ENCODE measurements around the gene TRIL.

The TRIL gene

GRCh38 chr7:28990200-28990960, 32.2 kb upstream of the TRIL start:
- H3K36me3 ChIP-seq (ENCODE audit: control insufficient read depth, insufficient read depth, low read length), result no peaks in the 10 kb centered on the region
- H3K27ac ChIP-seq (ENCODE audit: low read depth, low read length), result no peak overlapping the region
- no peaks in the 10 kb centered on the region for H3K27me3 ChIP-seq (ENCODE audit: insufficient read depth, low read length, poor library complexity)
- no peak overlapping the region for H3K18ac ChIP-seq (ENCODE audit: low read length)
- H4K8ac ChIP-seq (ENCODE audit: low read depth, low read length), result no peak overlapping the region
- no peak overlapping the region for H3K4me3 ChIP-seq (ENCODE audit: low read length)
- no peak overlapping the region for H3K4me2 ChIP-seq (ENCODE audit: low read length)
- no peak overlapping the region for H2BK5ac ChIP-seq (ENCODE audit: low read length)
- no peak for DNase-seq
- H3K79me2 ChIP-seq (ENCODE audit: control insufficient read depth, insufficient read depth, low read length), result no peaks in the 10 kb centered on the region
- H2AK5ac ChIP-seq (ENCODE audit: low read length), result no peak overlapping the region
- no peak overlapping the region for H2BK120ac ChIP-seq (ENCODE audit: low read depth, low read length)
- no peaks in the 10 kb centered on the region for H3K4me1 ChIP-seq (ENCODE audit: control insufficient read depth, low read depth, low read length)
- no peak overlapping the region for H2BK15ac ChIP-seq (replicated peaks; ENCODE audit: low read depth)
- no peak overlapping the region for H3K4ac ChIP-seq (ENCODE audit: low read depth, low read length)
- no peak overlapping the region for H4K5ac ChIP-seq (ENCODE audit: low read length)
- H3K79me1 ChIP-seq (ENCODE audit: low read length), result no peaks in the 10 kb centered on the region
- no peak overlapping the region for H3K23ac ChIP-seq (ENCODE audit: low read length)
- H3K56ac ChIP-seq (ENCODE audit: low read length), result no peak overlapping the region
- no peak overlapping the region for H3K9ac ChIP-seq (ENCODE audit: low read length)
- WGBS (ENCODE audit: extremely low coverage, insufficient coverage, low lambda C conversion rate), result no CpG with 5 or more reads among the region's 11 CpGs

GRCh38 chr7:28989211-28989980, 31.3 kb upstream of the TRIL start:
- Histone ChIP-seq H3K27ac (ENCODE audit: low read depth, low read length) (no peak overlapping the region), H2AK5ac (ENCODE audit: low read length) (no peak overlapping the region)
- WGBS (ENCODE audit: extremely low coverage, insufficient coverage, low lambda C conversion rate), result no CpG with 5 or more reads among the region's 6 CpGs

DNA sequence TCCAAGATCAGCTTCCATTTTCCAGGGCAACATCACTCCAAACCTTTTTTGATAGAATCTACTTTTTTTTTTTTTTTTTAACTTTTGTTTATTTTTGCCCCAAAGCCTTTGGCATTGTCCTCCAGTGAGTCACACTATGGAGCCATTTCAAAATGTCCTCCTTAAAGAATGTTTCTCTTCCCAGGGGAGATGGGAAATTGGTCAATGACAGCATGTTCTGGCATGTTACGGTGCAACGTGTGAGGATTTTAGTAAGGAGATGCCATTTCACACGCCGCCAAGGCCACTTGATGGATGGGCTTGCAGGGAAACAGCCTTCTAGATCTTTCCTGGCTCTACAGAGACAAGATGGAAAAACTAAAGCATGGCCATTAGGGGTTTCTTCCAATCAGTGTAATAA, 30.7 kb upstream of the TRIL start:
- no peaks in the 10 kb centered on the region for H3K79me2 ChIP-seq (ENCODE audit: control insufficient read depth, insufficient read depth, low read length)
- H2AK5ac ChIP-seq (ENCODE audit: low read length), result no peak overlapping the region
- no peaks in the 10 kb centered on the region for H3K4me1 ChIP-seq (ENCODE audit: control insufficient read depth, low read depth, low read length)
- H4K5ac ChIP-seq (ENCODE audit: low read length), result no peak overlapping the region
- no peak overlapping the region for H2BK5ac ChIP-seq (ENCODE audit: low read length)
- no peak overlapping the region for H3K56ac ChIP-seq (ENCODE audit: low read length)
- no peak overlapping the region for H3K4me2 ChIP-seq (ENCODE audit: low read length)
- H2BK120ac ChIP-seq (ENCODE audit: low read depth, low read length), result no peak overlapping the region
- no CpG with 5 or more reads among the region's 4 CpGs for WGBS (ENCODE audit: extremely low coverage, insufficient coverage, low lambda C conversion rate)
- H2BK15ac ChIP-seq (replicated peaks; ENCODE audit: low read depth), result no peak overlapping the region
- H3K18ac ChIP-seq (ENCODE audit: low read length), result no peak overlapping the region
- no peak overlapping the region for H3K27ac ChIP-seq (ENCODE audit: low read depth, low read length)
- no peak overlapping the region for H3K9ac ChIP-seq (ENCODE audit: low read length)
- no peak overlapping the region for H3K23ac ChIP-seq (ENCODE audit: low read length)
- H4K8ac ChIP-seq (ENCODE audit: low read depth, low read length), result no peak overlapping the region
- peak; percentile 69 for DNase-seq
- H3K79me1 ChIP-seq (ENCODE audit: low read length), result no peaks in the 10 kb centered on the region
- H3K27me3 ChIP-seq (ENCODE audit: insufficient read depth, low read length, poor library complexity), result no peaks in the 10 kb centered on the region
- H3K36me3 ChIP-seq (ENCODE audit: control insufficient read depth, insufficient read depth, low read length), result no peaks in the 10 kb centered on the region
- no peak overlapping the region for H3K4ac ChIP-seq (ENCODE audit: low read depth, low read length)
- no peak overlapping the region for H3K4me3 ChIP-seq (ENCODE audit: low read length)

More at GRCh38 chr7:28989211-28989980, 31.3 kb upstream of the TRIL start:
- no peak overlapping the region for H3K4me3 ChIP-seq (ENCODE audit: low read length)
- no peak overlapping the region for H2BK5ac ChIP-seq (ENCODE audit: low read length)
- H3K27me3 ChIP-seq (ENCODE audit: insufficient read depth, low read length, poor library complexity), result no peaks in the 10 kb centered on the region
- no peak overlapping the region for H2BK120ac ChIP-seq (ENCODE audit: low read depth, low read length)
- H3K79me1 ChIP-seq (ENCODE audit: low read length), result no peaks in the 10 kb centered on the region
- no peak overlapping the region for H3K18ac ChIP-seq (ENCODE audit: low read length)
- H3K4ac ChIP-seq (ENCODE audit: low read depth, low read length), result no peak overlapping the region
- no peaks in the 10 kb centered on the region for H3K79me2 ChIP-seq (ENCODE audit: control insufficient read depth, insufficient read depth, low read length)
- no peak overlapping the region for H4K8ac ChIP-seq (ENCODE audit: low read depth, low read length)
- no peaks in the 10 kb centered on the region for H3K4me1 ChIP-seq (ENCODE audit: control insufficient read depth, low read depth, low read length)
- no peaks in the 10 kb centered on the region for H3K36me3 ChIP-seq (ENCODE audit: control insufficient read depth, insufficient read depth, low read length)
- no peak overlapping the region for H3K23ac ChIP-seq (ENCODE audit: low read length)
- no peak overlapping the region for H3K56ac ChIP-seq (ENCODE audit: low read length)
- H3K9ac ChIP-seq (ENCODE audit: low read length), result no peak overlapping the region
- H4K5ac ChIP-seq (ENCODE audit: low read length), result no peak overlapping the region
- no peak for DNase-seq
- H3K4me2 ChIP-seq (ENCODE audit: low read length), result no peak overlapping the region
- no peak overlapping the region for H2BK15ac ChIP-seq (replicated peaks; ENCODE audit: low read depth)

GRCh38 chr7:28988091-28988490, 30.0 kb upstream of the TRIL start:
- Histone ChIP-seq H3K56ac (ENCODE audit: low read length) (no peak overlapping the region), H3K27ac (ENCODE audit: low read depth, low read length) (no peak overlapping the region)
- WGBS (ENCODE audit: extremely low coverage, insufficient coverage, low lambda C conversion rate), result no CpG with 5 or more reads among the region's 5 CpGs

DNA sequence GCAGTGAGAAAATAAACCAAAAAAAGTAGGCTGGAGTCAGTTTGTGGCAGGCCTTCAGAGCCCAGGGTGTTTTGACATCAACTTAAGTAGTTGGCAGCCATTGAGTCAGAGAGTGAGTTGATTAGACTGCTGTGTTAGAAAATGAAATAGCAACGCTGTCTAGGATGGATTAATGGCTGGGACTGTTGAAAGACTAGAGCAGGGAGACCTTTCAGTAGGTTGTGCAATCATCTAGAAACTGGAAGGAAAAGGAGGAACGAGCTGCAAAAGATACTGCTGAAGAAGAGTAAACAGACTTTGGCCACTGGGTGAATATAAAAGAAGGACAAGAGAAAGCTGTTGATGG, 28.6 kb upstream of the TRIL start:
- Histone ChIP-seq H3K4me3 (ENCODE audit: low read length) (no peak overlapping the region), H3K79me2 (ENCODE audit: control insufficient read depth, insufficient read depth, low read length) (no peaks in the 10 kb centered on the region), H2BK120ac (ENCODE audit: low read depth, low read length) (no peak overlapping the region), H3K4me2 (ENCODE audit: low read length) (no peak overlapping the region), H3K27me3 (ENCODE audit: insufficient read depth, low read length, poor library complexity) (no peaks in the 10 kb centered on the region), H3K23ac (ENCODE audit: low read length) (no peak overlapping the region), H3K18ac (ENCODE audit: low read length) (no peak overlapping the region), H2BK5ac (ENCODE audit: low read length) (no peak overlapping the region), H3K36me3 (ENCODE audit: control insufficient read depth, insufficient read depth, low read length) (no peaks in the 10 kb centered on the region), H3K9ac (ENCODE audit: low read length) (no peak overlapping the region), H3K4me1 (ENCODE audit: control insufficient read depth, low read depth, low read length) (no peaks in the 10 kb centered on the region), H4K8ac (ENCODE audit: low read depth, low read length) (no peak overlapping the region), H3K79me1 (ENCODE audit: low read length) (no peaks in the 10 kb centered on the region), H3K27ac (ENCODE audit: low read depth, low read length) (no peak overlapping the region), H2BK15ac (replicated peaks; ENCODE audit: low read depth) (no peak overlapping the region), H4K5ac (ENCODE audit: low read length) (no peak overlapping the region), H2AK5ac (ENCODE audit: low read length) (no peak overlapping the region), H3K56ac (ENCODE audit: low read length) (no peak overlapping the region), H3K4ac (ENCODE audit: low read depth, low read length) (no peak overlapping the region)
- WGBS (ENCODE audit: extremely low coverage, insufficient coverage, low lambda C conversion rate), result no CpG with 5 or more reads among the region's 2 CpGs
- no peak for DNase-seq

More at GRCh38 chr7:28988091-28988490, 30.0 kb upstream of the TRIL start:
- no peak overlapping the region for H4K5ac ChIP-seq (ENCODE audit: low read length)
- H3K36me3 ChIP-seq (ENCODE audit: control insufficient read depth, insufficient read depth, low read length), result no peaks in the 10 kb centered on the region
- no peak overlapping the region for H3K9ac ChIP-seq (ENCODE audit: low read length)
- no peak overlapping the region for H3K4ac ChIP-seq (ENCODE audit: low read depth, low read length)
- H3K79me2 ChIP-seq (ENCODE audit: control insufficient read depth, insufficient read depth, low read length), result no peaks in the 10 kb centered on the region
- no peak overlapping the region for H3K18ac ChIP-seq (ENCODE audit: low read length)
- no peaks in the 10 kb centered on the region for H3K27me3 ChIP-seq (ENCODE audit: insufficient read depth, low read length, poor library complexity)
- DNase-seq, result no peak
- H3K4me1 ChIP-seq (ENCODE audit: control insufficient read depth, low read depth, low read length), result no peaks in the 10 kb centered on the region
- no peak overlapping the region for H2BK120ac ChIP-seq (ENCODE audit: low read depth, low read length)
- no peak overlapping the region for H2BK15ac ChIP-seq (replicated peaks; ENCODE audit: low read depth)
- H3K79me1 ChIP-seq (ENCODE audit: low read length), result no peaks in the 10 kb centered on the region
- no peak overlapping the region for H2AK5ac ChIP-seq (ENCODE audit: low read length)
- no peak overlapping the region for H4K8ac ChIP-seq (ENCODE audit: low read depth, low read length)
- H3K23ac ChIP-seq (ENCODE audit: low read length), result no peak overlapping the region
- H2BK5ac ChIP-seq (ENCODE audit: low read length), result no peak overlapping the region
- H3K4me3 ChIP-seq (ENCODE audit: low read length), result no peak overlapping the region
- H3K4me2 ChIP-seq (ENCODE audit: low read length), result no peak overlapping the region

Measured in mesendoderm (in vitro differentiated cells).